ENCODE results near the gene PAFAH2. TPM values are rescaled to one million over a fixed set of nuclear protein-coding genes. Genes with fewer than 3 reads are reported as not detected.

PAFAH2 gene
- total RNA-seq, 1 experiment from 2014 or later, result 13.0 TPM

DNA sequence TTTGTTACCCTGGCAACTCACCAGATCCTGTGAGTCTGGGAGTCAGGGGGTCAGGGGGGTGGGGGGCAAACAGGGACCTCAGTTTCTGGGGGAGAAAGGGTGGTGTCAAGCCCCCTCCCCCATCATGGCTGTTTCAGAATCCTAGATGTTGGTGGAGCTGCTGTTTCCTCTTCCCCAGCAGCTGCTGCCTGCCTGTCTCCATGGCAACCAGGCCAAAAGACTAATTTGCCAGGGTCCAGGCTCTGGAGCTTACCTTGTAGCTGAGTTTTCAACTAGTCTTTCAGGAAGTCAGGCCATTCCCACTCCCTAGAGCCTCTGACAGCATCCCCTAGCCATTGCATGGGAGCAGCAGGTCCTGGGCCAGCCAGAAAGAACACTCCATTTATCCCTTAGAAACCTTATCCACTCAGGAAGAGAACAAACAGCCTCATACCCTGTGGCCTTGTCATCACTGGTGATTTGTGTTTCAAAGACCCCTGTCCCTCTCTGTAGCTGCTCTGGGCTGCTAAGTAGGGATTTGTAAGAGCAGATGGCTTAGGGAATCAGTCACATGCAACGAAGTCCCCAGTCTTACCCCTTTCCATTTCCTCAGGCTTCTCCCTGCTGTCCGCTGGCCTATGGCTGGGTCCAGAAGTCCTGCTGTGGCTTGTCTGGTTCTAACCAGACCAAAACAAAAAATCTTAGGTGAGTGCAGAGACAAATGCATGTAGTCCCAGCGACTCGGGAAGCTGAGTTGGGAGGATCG lies 70.2 kb downstream of the PAFAH2 start:
- Histone ChIP-seq H3K4me2 (ENCODE audit: low read length) (no peak overlapping the region), H3K9me2 (ENCODE audit: insufficient read depth) (no peaks in the 10 kb centered on the region), H3K9ac (ENCODE audit: low read length) (no peak overlapping the region), H3K79me2 (ENCODE audit: insufficient read depth, low read length) (no peaks in the 10 kb centered on the region), H3K36me3 (ENCODE audit: control insufficient read depth in 1 of 2, insufficient read depth in 2 of 2, low read length in 2 of 2) (no peaks in the 10 kb centered on the region), H3K27me3 (ENCODE audit: insufficient read depth, low read length) (no peaks in the 10 kb centered on the region), H4K20me1 (ENCODE audit: insufficient read depth) (no peaks in the 10 kb centered on the region), H3K9me3 (ENCODE audit: control insufficient read depth in 1 of 2, insufficient read depth in 1 of 2, low read depth in 1 of 2, low read length in 2 of 2) (no peaks in the 10 kb centered on the region), H3K27ac (ENCODE audit: low read depth, low read length) (no peak overlapping the region), H3K4me1 (ENCODE audit: control insufficient read depth in 1 of 2, insufficient read depth in 2 of 2, low read length in 2 of 2) (no peaks in the 10 kb centered on the region), H3K4me3 (replicated peaks in 1 of 2; ENCODE audit: low read depth in 1 of 2, low read length in 2 of 2) (no peak overlapping the region), H2AFZ (ENCODE audit: low read depth, low read length, poor library complexity, severe bottlenecking) (no peak overlapping the region)
- intact Hi-C loops (cut with micrococcal nuclease), result no loop called here
- TF ChIP-seq EZH2phosphoT487 (IDR thresholded peaks at IDR 0.05; ENCODE audit: borderline replicate concordance) (no peak), ELF1 (IDR thresholded peaks at IDR 0.05; ENCODE audit: borderline replicate concordance, low read depth) (no peak), TCF7L2 (IDR thresholded peaks at IDR 0.05; ENCODE audit: borderline replicate concordance, extremely low read depth, insufficient read depth, insufficient read length) (no peak), RAD21 (IDR thresholded peaks at IDR 0.05; ENCODE audit: low read depth) (no peak), SIN3A (IDR thresholded peaks at IDR 0.05; ENCODE audit: low read depth) (no peak), SP1 (IDR thresholded peaks at IDR 0.05; ENCODE audit: low read depth) (no peak), CBX3 (IDR thresholded peaks at IDR 0.05; ENCODE audit: low read depth) (no peak), SRF (IDR thresholded peaks at IDR 0.05; ENCODE audit: low read depth) (no peak), ZFX (IDR thresholded peaks at IDR 0.05) (no peak), MAX (IDR thresholded peaks at IDR 0.05) (no peak), FOSL1 (IDR thresholded peaks at IDR 0.05; ENCODE audit: low read depth) (no peak), POLR2A (IDR thresholded peaks at IDR 0.05; ENCODE audit: borderline replicate concordance, extremely low read depth, insufficient read depth, insufficient read length) (no peak), EGR1 (IDR thresholded peaks at IDR 0.05; ENCODE audit: low read depth) (no peak), CEBPB (IDR thresholded peaks at IDR 0.05; ENCODE audit: low read depth) (no peak), ZNF274 (IDR thresholded peaks at IDR 0.05; ENCODE audit: low read depth, low read length) (no peak)
- TF ChIP-seq, protein P1, sequence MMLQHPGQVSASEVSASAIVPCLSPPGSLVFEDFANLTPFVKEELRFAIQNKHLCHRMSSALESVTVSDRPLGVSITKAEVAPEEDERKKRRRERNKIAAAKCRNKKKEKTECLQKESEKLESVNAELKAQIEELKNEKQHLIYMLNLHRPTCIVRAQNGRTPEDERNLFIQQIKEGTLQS (IDR thresholded peaks at IDR 0.05), result no peak
- ATAC-seq (no peak), DNase-seq (ENCODE audit: low read depth, low spot score) (no peak)
- RAD21 ChIA-PET (ENCODE audit: low non-redundant PET in 1 of 2, low total read pairs in 2 of 2, uncharacterized antibody in 2 of 2, unreplicated experiment in 2 of 2), result no interaction called here
- POLR2A ChIA-PET, result no interaction called here
- BruUV-seq (replicated peaks), result no TSS peak
- CTCF ChIA-PET, result no interaction called here
